ENCODE measurements around the gene LARGE2.

The LARGE2 gene

GRCh38 chr11:45973601-45974000 lies 51.1 kb downstream of the LARGE2 start:
- no peak overlapping the region for H3K9ac ChIP-seq (ENCODE audit: low read length)
- H3K4me3 ChIP-seq (ENCODE audit: low read length) = no peak overlapping the region
- no peak overlapping the region for H3K27ac ChIP-seq (ENCODE audit: low read depth, low read length)
- no peaks in the 10 kb centered on the region for H3K4me1 ChIP-seq (ENCODE audit: control insufficient read depth, insufficient read depth, low read length)
- peaks cover 7% of the 10 kb centered on the region for H3K36me3 ChIP-seq (ENCODE audit: control insufficient read depth, insufficient read depth, low read length)
- no peaks in the 10 kb centered on the region for H3K27me3 ChIP-seq (ENCODE audit: control insufficient read depth, insufficient read depth, low read length)

- Histone ChIP-seq H3K27me3 (ENCODE audit: control insufficient read depth, insufficient read depth, low read length) (no peaks in the 10 kb centered on the region), H3K36me3 (ENCODE audit: control insufficient read depth, insufficient read depth, low read length) (peaks cover 9% of the 10 kb centered on the region), H3K9ac (ENCODE audit: low read length) (no peak overlapping the region), H3K4me1 (ENCODE audit: control insufficient read depth, insufficient read depth, low read length) (no peaks in the 10 kb centered on the region), H3K4me3 (ENCODE audit: low read length) (no peak overlapping the region), H3K27ac (ENCODE audit: low read depth, low read length) (no peak overlapping the region)
These were observed 52.4 kb downstream of the LARGE2 start for GRCh38 chr11:45974806-45975205.
